Umbilical cord (tissue), 2 donors: ENCODE measurements around the gene NAP1L4. TPM values are rescaled to one million over a fixed set of nuclear protein-coding genes. Genes with fewer than 3 reads are reported as not detected.

ENCODE experiments used
- DNase-seq: peaks from one replicate; pipeline ENCODE4 v3.0.0-alpha.2; 2015; ENCODE audit warnings: low spot score
- total RNA-seq: library from RNA; depleted of rRNA; stranded (reverse); fragments of >200 nt; gene quantifications from one replicate; pipeline ENCODE4 v1.2.3, GENCODE V29; 2014; ENCODE audit warnings: low replicate concordance; ENCODE audit not compliant: insufficient read depth

The NAP1L4 gene
- total RNA-seq, 1 donor from 2014 or later: 91.0 TPM

- DNase-seq: peak; percentile 20
These were observed 18.6 kb upstream of the NAP1L4 start for GRCh38 chr11:3010521-3011275.

GRCh38 chr11:3010004-3010403, 17.9 kb upstream of the NAP1L4 start:
- no peak for DNase-seq

- DNase-seq: no peak
These were observed 17.4 kb upstream of the NAP1L4 start for GRCh38 chr11:3009481-3009880.

DNA sequence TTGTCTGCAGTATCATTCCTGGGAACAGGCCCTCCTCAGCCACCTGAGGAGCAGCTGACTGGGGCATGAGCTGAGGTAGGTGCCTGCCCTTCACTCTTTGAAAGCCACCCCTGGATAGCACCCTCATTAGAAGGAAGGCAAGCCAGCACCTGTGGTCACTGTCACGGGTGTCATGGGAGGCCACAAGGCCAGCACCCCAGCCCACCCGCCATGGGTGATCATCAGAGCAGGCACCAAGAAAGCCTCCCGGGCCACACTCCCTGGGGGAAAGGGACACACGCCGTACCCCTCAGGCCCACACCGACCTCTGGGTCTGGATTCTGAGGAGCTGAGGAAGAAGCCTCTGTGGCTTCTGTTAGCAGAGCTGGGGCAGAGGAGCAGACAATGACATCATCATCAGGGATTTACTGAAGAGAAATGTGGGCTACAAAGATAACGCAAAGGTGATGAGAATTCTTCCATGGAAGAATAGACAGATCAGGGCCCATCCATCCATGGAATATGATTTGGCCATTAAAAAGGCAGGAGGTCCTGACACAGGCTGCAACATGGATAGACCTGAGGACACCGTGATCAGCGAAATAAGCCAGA, 16.7 kb upstream of the NAP1L4 start:
- DNase-seq: no peak

- DNase-seq: no peak
These were observed 15.4 kb upstream of the NAP1L4 start for GRCh38 chr11:3007404-3008010.

- peak; percentile 18 for DNase-seq
These were observed 14.6 kb upstream of the NAP1L4 start for GRCh38 chr11:3006505-3007260.

- no peak for DNase-seq
These were observed 12.4 kb upstream of the NAP1L4 start for GRCh38 chr11:3004481-3004880.

DNA sequence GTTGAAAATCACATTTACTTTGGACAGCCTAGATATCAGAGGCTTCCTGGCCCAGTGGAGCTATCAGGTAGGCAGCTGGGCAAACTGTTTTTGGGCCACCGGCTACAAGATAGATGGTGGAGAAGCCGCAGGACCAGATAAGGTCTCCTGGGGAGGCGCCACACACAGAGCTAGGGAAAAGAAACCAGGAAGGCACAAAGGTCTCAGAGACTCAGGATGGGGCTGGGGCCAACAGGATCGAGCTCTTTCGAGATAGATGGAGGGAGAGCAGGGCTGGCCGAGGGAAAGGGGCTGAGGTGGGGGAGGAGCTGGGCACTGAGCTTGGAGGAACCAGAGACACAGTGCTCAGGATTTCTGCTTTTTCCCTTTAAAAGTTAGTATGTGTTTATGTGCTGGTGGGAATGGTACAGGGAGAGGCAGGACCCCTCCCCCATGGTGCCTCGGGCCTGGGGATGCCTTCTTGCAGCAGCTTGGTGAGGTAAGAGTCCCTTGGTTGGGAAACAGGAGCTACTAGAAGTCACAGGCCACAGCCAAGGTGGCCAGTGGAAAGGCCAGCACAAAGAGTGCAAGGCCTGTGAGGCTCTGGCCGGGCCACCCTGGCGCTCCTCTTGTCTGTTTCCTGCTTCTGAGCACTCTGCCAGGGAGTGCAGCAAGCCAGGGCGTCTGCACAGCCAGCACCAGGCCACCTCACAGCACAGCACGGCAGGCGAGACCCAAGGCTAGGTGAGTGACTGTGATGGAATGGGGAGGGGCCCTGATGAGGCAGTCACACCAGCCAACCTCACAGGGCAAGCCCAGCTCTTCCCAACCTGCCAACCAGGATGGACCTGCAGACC, 11.5 kb upstream of the NAP1L4 start:
- DNase-seq: no peak

- no peak for DNase-seq
These were observed 10.7 kb upstream of the NAP1L4 start for GRCh38 chr11:3002871-3003270.

GRCh38 chr11:3002351-3002861, 10.3 kb upstream of the NAP1L4 start:
- DNase-seq: no peak

- no peak for DNase-seq
These were observed 9.4 kb upstream of the NAP1L4 start for GRCh38 chr11:3001496-3001895.

GRCh38 chr11:3000032-3000961, 8.2 kb upstream of the NAP1L4 start:
- DNase-seq: no peak

DNA sequence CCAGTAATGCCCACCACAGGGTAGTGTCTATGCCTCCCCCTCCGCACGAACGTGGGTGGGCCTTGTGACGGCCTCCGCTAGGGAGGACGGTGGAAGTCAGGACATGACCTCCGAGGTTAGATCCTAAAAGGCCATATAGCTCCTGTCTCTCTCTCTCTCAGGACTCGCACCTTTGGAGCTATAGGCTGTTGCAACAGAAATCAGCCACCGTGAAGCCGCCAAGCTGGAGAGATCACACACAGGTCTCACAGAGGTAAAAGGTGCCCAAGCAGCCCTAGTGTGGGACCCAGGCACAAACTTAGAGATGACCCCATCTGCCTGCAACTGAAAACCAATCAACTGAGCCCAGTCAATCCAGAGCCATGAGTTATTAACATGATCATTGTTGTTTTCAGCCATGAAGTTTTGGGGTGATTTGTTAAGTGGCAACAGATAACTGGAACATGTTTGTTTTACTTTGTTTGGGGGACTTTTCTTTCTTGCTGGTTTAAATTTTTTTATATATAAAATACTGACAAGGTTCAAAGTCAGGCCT, 7.4 kb upstream of the NAP1L4 start:
- DNase-seq: no peak

DNA sequence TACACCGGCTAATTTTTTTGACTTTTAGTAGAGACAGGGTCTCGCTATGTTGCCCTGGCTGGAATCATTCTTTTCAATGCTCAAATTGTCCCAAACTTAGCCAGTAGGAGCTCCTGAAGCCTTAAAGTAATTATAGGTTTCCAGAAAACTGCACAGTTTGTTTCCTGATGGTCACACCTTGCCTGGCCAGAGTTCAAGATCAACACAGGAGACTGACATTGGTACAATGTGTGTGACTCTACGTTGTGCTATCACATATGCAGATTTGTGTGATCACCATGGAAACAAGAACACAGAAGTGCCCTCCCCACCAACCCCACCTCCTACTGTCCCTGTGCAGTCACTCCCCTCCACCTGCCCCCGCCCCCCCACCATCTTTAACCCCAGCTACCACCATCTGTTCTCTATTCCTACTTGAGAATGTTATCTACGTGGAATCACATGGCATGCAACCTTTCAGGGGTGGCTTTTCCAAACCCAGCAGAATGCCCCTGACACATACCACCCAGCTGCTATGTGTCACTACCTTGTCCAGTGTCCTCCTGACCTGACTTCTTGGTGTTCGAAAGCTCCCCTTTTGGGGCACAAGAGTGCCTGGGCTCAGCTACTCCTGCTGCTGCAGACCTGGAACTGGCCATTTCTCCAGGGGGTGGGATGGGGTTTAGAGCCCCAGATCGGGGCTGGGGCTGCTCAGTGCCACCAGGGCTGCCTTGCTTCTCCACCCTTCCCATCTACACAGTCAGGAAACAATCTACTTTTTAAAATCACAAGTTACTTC, 6.1 kb upstream of the NAP1L4 start:
- DNase-seq: no peak

DNA sequence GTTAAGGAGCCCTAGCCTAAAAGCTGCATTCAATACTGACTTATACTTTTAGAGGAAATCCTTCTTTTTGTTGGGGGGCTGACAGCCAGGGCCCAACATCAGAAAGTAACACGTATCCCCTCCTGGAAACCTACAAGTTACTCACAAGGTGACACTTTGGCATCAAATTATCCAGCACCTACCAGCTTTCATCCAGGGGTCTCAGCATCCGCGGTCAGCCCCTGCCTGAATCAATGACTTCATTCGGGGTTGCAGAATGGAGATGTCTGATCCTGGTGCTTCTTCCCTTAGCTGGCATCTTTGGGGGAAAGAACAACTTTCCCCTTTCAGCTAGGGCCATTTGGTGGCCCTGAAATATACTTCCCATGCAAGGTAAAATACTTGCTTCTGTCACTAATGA, 5.3 kb upstream of the NAP1L4 start:
- no peak for DNase-seq

DNA sequence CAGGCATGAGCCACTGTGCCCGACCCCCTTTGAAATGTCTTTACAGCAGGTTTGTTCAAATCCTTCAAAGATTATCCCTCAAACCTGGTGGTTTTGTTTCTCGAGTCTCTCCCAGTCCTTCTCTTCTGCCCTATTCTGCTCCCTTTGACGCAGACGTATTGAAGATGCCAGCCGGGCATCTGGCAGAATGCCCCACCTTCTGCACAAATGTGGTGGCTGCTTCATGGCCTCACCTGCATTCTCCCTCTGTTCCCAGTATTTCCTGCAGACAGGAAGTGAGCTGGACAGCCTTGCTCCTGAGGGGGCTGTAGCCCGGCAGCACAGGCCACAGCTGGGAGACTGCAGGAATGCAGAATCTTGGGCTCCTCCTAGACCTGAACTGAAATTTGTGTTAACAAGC, 4.8 kb upstream of the NAP1L4 start:
- DNase-seq: no peak

DNA sequence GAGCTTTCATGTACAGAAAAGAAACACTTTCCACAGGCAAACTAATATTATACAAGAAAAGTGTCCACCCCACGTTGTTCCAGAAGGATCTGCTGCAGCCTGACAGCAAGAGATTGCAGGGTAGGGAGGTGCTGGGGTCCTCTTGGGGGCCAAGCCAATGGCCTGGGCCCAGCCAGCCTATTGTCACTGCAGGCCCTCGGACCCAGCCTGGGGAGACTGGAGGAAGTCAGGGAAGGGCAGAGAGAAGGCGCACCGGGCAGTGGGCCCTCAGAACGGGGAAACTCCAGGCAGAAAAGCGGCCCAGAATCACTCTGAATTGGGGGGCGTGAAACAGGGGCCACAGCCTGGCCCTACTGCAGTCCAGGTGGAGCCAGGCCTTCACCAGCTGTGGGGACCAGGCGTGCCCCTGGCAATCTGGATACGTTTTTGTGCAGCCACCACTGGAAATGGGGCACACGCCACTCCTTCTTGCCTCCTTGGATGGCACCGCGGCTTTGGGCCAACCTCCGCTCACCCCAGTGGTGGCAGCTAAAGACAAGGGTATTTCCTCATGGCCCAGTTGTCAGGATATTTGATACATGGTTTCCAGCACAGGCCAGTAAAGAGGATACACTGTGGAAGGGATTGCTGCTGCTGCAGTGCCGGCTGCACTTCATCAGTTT, 3.9 kb upstream of the NAP1L4 start:
- DNase-seq: no peak

GRCh38 chr11:2995031-2995561, 3.0 kb upstream of the NAP1L4 start:
- no peak for DNase-seq
